Measurements from ENCODE around the gene CASP3.

Gene CASP3

DNA sequence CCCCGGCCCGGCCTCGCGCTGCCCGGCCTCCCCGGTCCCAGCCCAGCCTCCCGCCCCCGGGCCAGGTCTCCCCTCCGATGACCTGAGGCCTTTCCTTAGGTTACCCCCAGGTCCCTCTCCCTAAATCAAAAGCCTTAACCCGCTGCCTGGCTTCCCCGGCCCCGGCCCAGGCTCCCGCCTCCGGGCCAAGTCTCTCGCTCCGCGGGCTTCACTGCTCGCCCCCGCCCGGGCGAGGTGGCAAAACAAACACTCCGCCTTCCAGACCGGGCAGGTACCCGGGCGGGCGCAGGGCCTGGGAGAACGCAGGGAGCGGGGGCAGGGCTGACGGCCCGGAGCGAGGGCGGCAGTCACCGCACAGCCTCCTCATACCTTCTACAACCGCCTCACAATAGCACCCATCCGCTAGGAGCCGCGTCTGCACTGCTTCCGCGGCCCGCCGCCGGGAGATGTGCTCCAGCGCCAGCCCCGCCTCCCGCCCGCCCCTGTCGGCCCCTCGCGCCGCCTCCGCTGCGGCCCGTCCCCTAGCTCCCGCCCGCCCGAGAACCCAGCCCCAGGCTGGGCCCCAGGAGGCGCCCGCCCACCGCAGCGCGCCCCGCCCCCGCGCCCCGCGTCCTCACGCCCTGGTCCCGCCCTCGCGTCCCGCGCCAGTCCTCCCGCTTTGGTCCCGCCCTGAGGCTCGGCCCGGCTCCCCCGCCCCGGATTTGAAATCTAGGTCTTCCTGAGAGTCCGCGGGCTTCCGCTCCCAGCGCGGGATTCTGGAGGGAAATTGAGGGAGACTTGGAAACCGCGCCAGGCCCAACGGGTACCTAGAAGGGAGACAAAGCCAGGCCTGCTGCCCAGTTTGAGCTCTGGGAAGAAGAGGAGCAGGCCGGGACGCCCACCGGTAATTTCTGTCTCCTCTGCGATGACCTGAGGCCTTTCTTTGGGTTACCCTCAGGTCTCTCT lies at the start of gene CASP3, which contains the start of gene PRIMPOL:
Gene CASP3 (minus strand): TSS at position 422 of the 945 bp plus-strand sequence. CDS start 10,994 bp downstream, outside the sequence.
Gene PRIMPOL (plus strand): TSS at position 713 of the 945 bp plus-strand sequence. CDS start 7,403 bp downstream, outside the sequence.
- DNase-seq (ENCODE audit: low read depth) = peak; percentile 98

DNA sequence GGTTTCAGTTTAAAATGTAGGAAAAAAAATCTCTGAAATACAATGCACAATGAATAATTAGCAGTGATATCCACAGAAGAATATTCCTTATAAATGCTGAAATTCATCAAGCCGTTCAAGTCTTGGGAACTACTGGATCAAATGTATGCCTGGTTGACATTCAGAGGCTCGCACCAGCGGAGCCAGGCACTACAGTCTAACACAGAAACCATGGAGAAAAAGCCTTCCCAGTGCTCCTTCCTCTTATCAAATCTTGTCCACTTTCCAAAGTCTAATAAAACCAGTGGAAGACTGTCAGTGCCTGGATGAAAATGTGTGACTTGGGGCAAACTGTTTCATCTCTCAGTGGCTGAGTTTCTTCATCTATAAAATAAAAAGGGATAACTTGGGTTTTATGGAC lies 48.7 kb upstream of the CASP3 start:
- DNase-seq (ENCODE audit: low read depth) = no peak

DNA sequence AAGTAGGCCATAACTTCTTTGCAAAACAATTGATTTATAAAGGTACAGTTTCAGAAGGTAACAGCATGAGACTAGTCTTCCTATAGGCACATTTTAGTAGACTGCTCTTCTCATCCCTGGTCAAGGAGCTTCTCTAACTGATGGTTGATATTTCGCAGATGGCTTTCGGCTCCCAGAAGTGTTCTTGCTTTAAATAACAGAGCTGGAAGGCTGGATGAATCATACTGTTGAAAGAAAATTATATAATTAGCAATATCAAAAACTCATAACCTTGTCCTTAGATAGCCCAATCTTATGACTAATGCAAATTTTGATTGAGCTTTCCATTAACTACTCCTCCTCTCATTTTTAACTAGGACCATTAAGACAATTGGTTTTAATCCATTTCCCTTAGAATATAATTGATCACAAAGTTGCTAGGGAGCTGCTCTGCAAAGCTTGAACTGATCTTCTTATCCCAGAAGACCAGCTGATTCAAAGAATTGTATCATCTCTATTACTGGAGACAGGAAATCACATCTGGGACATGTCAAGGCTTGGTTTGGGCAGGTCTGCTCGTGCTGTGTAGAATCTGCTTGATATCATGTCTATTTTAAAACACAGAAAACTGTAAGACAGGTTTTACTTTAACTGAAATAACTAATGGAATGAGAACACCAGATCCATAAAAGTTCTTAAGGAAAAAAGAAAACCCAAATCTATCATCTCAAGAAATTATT lies 46.1 kb upstream of the CASP3 start:
- no peak for DNase-seq (ENCODE audit: low read depth)

DNA sequence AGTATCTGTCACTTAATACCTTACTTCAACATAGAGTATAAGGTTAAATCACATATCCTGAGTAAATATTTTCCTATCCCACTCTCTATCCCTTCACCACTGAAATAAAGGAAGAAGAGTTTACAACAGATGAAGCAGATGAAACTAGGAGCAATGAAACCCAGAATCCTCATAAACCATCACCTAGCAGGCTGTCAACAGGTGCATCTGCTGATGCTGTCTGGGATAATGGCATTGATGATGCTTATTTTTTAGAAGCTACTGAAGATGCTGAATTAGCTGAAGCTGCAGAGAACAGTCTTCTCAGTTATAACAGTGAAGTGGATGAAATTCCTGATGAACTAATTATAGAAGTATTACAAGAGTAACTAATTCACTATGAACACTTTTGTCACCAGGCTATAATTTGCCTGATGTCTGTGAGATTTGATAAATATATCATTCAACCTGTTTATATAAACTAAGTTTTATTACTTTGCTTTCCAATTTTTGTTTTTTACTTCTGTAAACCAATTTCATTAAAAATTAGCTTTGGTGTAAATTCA lies 45.2 kb upstream of the CASP3 start:
- DNase-seq (ENCODE audit: low read depth) = no peak

DNA sequence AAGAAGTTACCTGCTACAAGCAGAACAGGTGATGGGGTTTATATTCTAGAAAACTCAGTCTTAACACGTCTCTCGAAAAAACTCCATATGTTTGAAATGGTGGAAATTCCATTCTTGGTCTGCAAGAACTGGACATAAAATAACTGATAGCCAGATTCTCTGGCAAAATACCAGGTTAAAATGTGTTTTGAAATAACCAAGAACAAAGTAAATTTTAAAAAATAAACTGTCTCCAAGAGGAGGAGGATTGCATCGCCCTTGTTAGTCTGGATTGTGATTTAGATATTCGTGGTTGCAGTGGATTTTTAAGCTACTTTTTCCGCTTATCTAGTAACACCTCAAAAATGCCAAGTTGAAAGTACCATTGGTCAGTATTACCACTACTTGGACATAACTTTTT lies 43.8 kb upstream of the CASP3 start:
- DNase-seq (ENCODE audit: low read depth) = no peak

DNA sequence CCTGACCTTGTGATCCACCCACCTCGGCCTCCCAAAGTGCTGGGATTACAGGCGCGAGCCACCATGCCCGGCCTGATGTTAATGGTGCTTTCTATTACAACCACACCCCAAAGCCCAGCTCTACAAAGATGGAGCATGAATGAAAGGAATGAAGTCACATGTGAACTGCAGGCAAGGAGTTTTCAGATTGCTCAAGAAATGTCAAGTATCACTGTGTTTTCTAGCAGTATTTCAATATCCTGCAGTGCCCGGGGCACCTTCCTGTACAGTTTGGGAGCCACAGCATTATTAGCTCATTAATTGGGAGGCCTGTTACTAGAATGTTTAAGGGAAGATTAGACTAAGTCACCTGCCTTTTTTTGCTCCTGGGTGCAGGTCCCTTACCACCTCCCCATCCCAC lies 40.4 kb upstream of the CASP3 start:
- no peak for DNase-seq (ENCODE audit: low read depth)

DNA sequence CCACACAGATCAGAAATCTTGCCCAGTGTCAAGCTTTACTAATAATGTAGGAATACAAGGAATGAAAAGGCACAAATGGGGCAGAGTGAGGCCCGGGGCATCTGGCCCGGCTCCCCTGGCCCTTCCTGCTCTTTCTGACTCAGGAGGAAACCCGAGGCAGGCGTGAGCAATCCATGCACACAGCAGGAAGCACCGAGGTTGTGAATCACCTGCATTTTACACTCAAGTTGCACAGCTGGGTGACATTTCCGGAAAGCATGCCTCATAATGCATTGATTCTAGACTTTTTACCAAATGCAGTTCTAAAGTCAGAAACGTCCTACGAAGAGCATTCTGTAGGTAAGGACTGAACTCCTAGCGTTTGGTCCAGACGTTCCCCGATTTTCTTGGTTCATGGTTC lies 39.2 kb upstream of the CASP3 start:
- DNase-seq (ENCODE audit: low read depth) = peak; percentile 33

DNA sequence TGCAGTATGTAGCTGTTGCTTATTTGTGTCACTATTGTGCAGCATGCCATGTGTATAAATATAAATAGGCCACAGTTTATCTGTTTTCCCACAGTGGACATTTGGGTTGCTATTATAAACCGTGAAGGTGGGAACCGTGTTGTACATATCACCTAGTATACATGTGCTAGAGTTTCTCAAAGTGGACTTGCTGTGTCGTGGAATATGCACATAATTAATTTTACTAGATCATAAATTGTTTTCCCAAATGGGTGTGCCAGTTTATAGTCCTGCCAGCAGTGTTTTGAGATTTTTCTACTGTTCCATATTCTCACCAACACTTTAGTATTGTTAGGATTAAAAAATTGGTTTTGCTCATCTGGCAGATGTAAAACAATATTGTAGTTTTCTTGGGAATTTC lies 38.8 kb upstream of the CASP3 start:
- DNase-seq (ENCODE audit: low read depth) = no peak

DNA sequence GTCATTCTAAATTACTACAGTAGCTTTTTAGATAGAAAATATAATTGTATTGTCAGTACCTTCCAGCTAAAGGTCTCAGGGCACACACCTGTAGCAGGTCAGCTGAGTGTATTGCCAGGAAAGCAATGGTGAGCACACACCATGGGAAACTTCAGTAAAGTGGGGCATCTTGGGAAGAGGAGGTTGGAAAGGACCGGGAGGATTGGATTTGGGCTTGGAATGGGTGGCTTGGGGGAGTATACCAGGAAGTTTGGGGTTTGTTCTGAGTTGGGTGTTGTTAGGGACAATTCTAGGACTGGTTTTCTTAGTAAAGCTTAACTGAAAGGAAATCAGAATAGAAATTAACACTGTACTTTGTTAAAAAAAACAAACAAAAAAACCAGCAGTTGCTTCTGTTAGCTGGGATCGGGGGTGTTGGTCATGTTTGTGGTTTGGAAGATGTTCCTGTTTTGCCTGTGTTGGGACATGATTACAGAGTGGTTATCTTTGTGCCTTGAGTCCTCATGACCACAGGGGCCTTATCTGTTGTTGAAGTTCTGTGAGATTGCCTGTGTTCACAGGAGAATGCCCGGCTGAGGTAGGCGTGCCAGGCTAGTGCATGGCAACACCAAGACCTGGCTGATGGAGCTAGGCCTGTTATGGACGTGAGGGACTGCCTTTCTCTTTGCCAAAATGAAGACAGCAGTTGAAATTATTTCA lies 35.4 kb upstream of the CASP3 start:
- no peak for DNase-seq (ENCODE audit: low read depth)

DNA sequence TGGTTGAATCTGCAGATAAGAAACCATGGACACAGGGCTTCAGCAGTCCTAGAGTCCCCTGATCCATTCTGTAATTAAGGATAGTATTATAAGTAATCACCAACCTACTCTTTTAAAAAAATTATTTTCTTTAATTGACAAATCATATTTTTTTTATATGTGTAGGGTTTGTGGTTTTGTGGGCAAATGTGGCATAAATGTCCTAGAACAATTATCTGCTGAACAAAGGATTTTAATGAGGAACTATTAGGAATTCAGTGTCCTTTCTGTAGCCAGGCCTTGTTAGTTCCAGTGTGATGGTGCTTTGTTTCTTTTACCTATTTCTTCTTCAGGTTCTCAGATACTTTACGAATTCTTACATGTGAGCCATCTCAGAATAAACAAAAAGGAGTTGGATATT lies 32.7 kb upstream of the CASP3 start:
- no peak for DNase-seq (ENCODE audit: low read depth)

DNA sequence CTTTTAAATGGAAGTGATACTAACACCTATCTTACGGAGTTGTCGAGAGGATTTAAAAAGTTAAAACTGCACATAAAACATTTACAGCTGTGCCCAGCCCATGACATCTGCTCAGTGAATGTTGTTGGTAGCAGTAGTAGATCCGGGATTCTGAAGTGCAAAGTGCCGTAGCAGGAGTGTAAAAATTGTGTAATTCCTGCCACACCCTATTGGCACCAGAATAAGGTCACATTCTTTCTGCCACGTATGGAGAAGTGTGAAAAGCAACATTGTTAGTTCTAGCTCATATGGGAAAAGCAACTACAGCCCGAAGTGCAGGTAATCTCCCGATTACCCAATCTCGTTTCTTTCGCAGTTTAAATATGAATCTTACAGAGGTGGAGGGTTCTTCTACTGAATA lies 31.5 kb upstream of the CASP3 start:
- no peak for DNase-seq (ENCODE audit: low read depth)

DNA sequence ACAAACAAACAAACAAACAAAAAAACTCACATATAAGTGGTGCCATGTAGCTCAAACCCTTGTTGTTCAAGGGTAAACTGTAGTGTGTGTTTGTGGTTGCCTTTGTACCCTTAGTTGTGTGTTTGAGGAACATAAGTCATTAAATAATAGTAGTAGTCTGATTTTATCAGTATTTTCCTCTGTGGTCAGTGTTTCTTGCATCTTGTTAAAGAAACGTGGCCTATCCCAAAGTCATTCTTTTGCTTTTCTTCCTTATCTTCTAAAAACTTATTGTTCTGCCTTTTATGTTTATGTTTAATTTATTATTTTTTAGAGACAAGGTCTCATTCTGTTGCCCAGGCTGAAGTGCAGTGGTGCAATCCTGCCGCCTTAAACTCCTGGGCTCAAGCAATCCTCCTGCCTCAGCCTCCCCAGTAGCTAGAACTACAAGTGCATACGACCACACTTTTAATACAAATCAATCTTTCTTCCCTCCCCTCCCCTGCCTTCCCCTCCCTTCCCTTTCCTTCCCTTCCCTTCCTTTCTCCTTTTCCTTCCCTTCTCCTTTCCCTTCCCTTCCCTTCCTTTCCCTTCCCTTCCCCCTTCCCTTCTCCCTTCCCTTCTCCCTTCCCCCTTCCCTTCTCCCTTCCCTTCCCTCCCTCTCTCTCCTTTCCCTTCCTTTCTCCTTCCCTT lies 26.7 kb upstream of the CASP3 start:
- DNase-seq (ENCODE audit: low read depth) = no peak

DNA sequence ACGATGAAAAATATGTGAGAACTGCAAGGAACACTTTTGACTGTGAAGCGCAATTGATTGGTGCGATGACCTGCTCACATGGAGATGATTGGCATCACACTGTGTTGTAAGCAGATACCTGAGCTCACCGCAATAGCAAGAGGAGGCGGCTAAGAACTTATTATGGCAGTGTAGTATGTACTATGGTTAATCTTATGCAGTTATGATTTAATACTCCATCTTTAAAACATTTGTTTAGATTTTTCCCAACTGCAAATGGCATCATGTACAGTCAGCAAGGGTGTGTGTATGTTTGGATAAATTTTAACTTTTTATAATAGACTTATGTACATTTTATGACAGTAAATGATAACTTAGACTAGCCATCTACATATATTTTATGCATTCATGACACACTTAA lies 25.8 kb upstream of the CASP3 start:
- DNase-seq (ENCODE audit: low read depth) = no peak

DNA sequence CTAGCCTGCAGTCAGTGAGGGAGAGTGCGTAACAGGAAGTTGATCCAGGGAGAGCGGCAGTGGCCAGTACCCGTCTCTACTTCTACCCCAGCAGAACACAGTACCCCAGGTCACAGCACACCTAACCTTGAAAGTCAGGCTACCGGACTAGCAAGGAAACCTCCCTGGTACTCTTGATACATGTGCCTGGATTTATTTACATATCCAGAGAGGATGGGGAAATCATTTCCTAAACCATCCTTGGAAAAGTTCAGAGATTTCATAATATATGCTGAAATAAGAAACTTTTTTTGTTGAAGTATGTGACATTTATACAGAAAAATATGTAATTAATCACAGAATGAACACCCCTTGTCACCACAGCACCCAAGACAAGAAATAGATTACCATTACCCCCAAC lies 24.8 kb upstream of the CASP3 start:
- no peak for DNase-seq (ENCODE audit: low read depth)

DNA sequence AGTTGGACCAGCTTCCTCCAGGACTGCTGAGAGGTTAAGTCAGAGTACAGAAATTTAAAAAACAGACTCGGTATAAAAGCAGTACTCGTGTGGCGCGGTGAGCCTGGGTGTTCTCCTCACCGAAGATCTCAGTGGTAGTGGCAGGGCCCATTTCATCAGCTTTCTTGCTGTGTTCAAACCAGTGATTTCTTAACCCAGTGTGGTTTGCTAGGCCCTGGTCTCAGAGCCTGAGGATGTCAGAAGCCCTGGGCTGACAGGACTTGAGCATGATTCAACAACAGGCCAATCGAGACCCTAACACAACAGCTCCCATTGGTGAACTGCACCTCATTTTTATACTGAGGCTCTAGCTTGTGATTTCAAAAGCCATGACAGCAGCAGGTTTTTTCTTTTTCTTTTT lies 23.5 kb upstream of the CASP3 start:
- DNase-seq (ENCODE audit: low read depth) = no peak

DNA sequence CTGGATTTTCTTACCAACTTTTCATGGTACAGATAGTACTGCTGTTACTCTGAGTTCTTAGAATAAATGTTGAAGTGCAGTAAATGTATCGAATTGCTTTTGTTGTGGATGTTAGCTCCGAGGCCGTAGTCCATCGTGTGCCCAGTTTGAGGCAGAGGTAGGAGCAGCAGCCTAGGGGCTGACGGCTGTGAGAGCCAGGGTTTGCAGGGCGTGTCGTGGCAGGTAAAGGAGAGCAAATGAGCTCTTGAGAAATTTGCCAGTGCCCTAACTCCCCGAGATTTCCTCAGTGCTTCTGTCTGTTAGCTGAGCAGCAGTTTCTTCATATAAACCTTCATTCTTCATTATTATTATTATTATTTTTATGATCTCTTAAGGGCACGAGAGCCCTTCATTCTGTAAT lies 21.9 kb upstream of the CASP3 start:
- DNase-seq (ENCODE audit: low read depth) = no peak

DNA sequence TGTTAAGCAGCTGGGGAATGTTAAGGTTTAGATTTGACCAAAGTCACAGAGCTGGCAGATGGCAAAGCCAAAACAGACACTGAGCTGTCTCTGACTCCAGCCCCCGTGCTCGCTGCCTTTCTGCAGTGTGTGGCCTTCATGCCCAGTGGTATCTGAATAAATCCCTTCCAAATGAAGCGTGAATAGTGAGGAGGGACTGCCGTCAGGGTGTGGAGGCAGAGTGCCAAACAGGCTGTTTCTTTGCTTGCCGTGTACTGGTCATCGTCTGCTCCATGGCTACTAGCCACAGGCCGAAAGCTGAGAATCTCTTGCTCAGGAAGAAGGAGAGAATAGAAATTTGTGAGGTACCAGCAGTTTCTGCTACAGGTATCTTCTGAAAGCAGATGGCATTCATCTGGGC lies 20.0 kb upstream of the CASP3 start:
- no peak for DNase-seq (ENCODE audit: low read depth)

DNA sequence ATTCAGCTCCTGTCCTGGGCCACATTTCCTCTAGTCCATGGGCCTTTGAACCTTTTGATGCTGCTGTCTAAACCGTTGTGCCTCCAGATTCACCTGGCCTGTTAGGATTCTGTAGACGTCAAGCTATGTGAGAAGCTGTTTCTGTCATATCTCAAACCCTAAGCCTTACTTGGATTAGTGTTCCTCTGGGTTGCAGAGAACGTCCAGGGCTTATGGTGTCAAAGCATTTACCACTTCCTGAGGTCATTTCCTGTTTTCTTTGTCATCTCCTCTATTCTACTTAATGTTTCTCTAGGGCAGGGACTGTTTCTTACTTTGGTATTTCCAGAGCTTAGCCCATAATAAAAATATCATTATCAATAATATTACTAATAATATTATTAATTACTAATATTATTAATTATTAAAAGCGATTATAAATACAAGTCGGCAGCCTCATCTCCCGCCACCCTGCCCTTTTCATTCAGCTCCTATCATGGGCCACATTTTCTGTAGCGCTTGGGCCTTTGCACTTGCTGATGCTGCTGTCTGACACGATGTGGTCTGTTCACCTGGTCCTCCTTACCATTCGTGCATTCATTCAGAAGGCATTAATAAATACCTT lies 19.4 kb upstream of the CASP3 start:
- no peak for DNase-seq (ENCODE audit: low read depth)

DNA sequence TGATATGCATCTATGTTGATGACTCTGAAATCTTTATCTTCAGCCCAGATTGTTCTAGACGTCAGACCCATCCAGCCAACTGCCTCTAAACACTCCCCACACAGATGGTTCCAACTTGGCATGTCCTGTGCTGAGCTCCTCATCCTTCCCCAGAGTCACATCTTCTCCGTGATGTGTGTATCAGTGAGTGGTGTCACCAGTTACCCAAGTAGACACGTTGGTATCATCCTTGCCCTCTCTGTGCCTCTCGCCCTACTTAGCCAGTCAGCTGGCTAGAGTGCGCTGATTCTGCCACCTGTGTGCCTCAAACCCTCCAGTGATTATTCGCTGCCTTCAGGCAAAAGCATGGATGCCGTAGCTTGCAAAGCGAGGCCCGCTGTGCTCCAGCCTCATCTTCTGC lies 18.8 kb upstream of the CASP3 start:
- no peak for DNase-seq (ENCODE audit: low read depth)

DNA sequence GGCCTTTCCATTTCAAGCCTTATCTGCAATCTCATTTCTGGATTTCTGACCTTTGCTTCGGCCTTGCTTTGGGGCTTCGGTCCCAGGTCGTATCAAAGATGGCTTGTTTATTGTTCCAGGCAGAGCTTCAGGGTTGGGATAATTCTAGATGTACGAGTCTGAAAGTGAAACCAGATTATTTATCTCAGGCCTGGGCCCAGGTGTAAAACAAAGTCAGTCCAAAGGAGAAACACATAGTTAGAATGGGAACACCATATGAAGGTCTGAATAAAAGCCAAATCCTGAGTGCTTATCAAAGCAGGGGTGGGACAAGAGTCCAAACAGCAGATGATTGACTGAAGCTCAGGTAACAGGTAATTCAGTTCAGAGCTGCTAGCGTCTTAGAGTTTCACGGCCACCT lies 17.4 kb upstream of the CASP3 start:
- DNase-seq (ENCODE audit: low read depth) = no peak

DNA sequence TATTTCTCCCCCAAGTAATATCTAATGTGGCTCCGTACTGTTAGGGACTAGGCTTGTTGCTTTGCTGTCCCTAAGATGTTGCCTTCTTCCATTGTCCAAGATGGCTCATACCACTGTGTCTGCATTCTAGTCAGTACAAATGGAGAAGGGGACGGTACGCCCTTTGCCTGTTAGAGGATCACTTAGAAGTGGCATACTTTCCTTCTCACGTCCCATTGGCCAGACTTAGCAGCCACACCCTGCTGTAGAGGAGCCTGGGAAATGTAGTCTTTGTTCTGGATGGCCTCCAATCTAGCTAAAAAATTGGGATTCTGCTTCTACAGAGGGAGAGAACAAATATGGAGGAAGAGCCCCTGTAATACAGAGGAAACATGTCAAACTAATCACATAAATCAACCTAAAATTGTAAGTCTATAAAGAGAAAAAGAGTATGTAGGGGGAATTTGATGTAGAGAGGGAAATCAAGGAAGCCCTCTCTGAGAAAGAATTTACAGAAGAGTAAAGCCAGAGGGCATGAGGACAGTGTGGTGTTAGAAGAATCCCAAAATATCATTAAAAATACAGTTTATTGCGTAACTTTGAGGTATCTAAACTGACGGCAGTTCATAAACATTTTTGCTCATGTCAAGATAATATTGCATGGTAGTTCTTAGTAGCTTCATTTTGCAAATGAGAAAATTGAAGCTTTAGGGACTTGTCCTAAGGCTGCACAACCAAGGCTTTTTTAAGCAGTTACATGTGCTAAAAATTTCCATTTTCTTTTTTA lies 15.4 kb upstream of the CASP3 start:
- DNase-seq (ENCODE audit: low read depth) = no peak

Data from activated T-cell treated with anti-CD3 and anti-CD28 coated beads for 48 hours (primary cell).